ENCODE results near the gene KRT82. TPM values are rescaled to one million over a fixed set of nuclear protein-coding genes. Genes with fewer than 3 reads are reported as not detected.

The KRT82 gene
- not detected in 2 replicates for total RNA-seq

GRCh38 chr12:52405922-52406385, at the start of gene KRT82:
KRT82 (minus strand) TSS chr12:52406335; CDS start chr12:52406277, 58 bp downstream.

GRCh38 chr12:52452101-52452500, 46.0 kb upstream of the KRT82 start, which contains the start of gene KRT6B:
KRT6B (minus strand) TSS chr12:52452146; CDS start chr12:52452078, 68 bp downstream.

GRCh38 chr12:52434081-52434733, 28.1 kb upstream of the KRT82 start, which contains the start of gene KRT75:
KRT75 (minus strand) TSS chr12:52434371; CDS start chr12:52434304, 67 bp downstream.

GRCh38 chr12:52385226-52385702, 20.9 kb downstream of the KRT82 start, which contains the start of gene KRT84:
KRT84 (minus strand) TSS chr12:52385652; CDS start chr12:52385585, 67 bp downstream.

GRCh38 chr12:52366738-52367485, 39.2 kb downstream of the KRT82 start, which contains the start of gene KRT85:
KRT85 (minus strand) TSS chr12:52367481; CDS start chr12:52367405, 76 bp downstream.

Other genes starting within 250 kb of the KRT82 start
- gene KRT80, start 214.3 kb downstream of the KRT82 start, total RNA-seq = 0.11 and 0.55 TPM in 2 replicates
- gene KRT7, start 173.1 kb downstream of the KRT82 start, total RNA-seq = 131 and 353 TPM in 2 replicates
- 0.08 TPM in 1 of 2 replicates, not detected in the other for gene KRT86, start 131.7 kb downstream of the KRT82 start, total RNA-seq
- gene KRT81, start 114.8 kb downstream of the KRT82 start, total RNA-seq = 0.08 and 0.19 TPM in 2 replicates
- not detected in 2 replicates for gene KRT83, start 84.9 kb downstream of the KRT82 start, total RNA-seq
- gene KRT85, start 38.9 kb downstream of the KRT82 start, total RNA-seq = not detected in 2 replicates
- gene KRT84, start 20.7 kb downstream of the KRT82 start, total RNA-seq = not detected in 2 replicates
- 4.9 and 7.4 TPM in 2 replicates for gene KRT75, start 28.0 kb upstream of the KRT82 start, total RNA-seq
- gene KRT6B, start 45.8 kb upstream of the KRT82 start, total RNA-seq = 883 and 1,696 TPM in 2 replicates
- 11.7 and 19.2 TPM in 2 replicates for gene KRT6C, start 67.5 kb upstream of the KRT82 start, total RNA-seq
- gene KRT6A, start 86.9 kb upstream of the KRT82 start, total RNA-seq = 3,851 and 5,054 TPM in 2 replicates
- 12,420 and 12,774 TPM in 2 replicates for gene KRT5, start 114.1 kb upstream of the KRT82 start, total RNA-seq
- not detected in 2 replicates for gene KRT71, start 146.8 kb upstream of the KRT82 start, total RNA-seq
- not detected in 2 replicates for gene KRT74, start 167.5 kb upstream of the KRT82 start, total RNA-seq
- gene KRT72, start 195.1 kb upstream of the KRT82 start, total RNA-seq = not detected in 2 replicates
- gene KRT73, start 212.2 kb upstream of the KRT82 start, total RNA-seq = not detected in 2 replicates
- gene KRT2, start 245.9 kb upstream of the KRT82 start, total RNA-seq = not detected in 2 replicates

All from hair follicular keratinocyte (primary cell).